GM12892 (cell line): ENCODE results near the gene PSMA7.
A peak's percentile ranks its signal among the peaks of the same experiment; 100 is the strongest.
"Not testable (repeated sequence)": the region's sequence is repeated elsewhere in the genome, so short reads cannot be mapped to it uniquely, and the experiment has no call there.

ENCODE experiments used
- DNase-seq: peaks from one replicate; pipeline ENCODE4 v3.0.0; 2011; ENCODE audit not compliant: insufficient read length
- FAIRE-seq: peaks from 2 replicates; lab custom pipeline; 2011; peaks lifted over from hg19 to GRCh38; lab: Jason Lieb, UNC
- POLR2A ChIP-seq: IDR thresholded peaks from 2 replicates; pipeline ENCODE4 v1.6.1; 2011; ENCODE audit warnings: low read depth, low read length, control low read depth
- POLR2AphosphoS5 ChIP-seq: IDR thresholded peaks from 2 replicates; pipeline ENCODE4 v1.6.1; 2011; ENCODE audit warnings: low read depth, low read length, control low read depth
- TAF1 ChIP-seq: IDR thresholded peaks from 2 replicates; pipeline ENCODE4 v1.6.1; 2011; ENCODE audit warnings: low read depth, mild to moderate bottlenecking, control low read depth, low read length, borderline replicate concordance

PSMA7 gene

GRCh38 chr20:62148908-62149314 lies 5.7 kb upstream of the PSMA7 start:
- DNase-seq (no peak), FAIRE-seq (no peak)
- no peak for TF ChIP-seq TAF1
- no peak for TF ChIP-seq POLR2A
- TF ChIP-seq POLR2AphosphoS5 = no peak

GRCh38 chr20:62148383-62148782 lies 5.2 kb upstream of the PSMA7 start:
- DNase-seq, FAIRE-seq: not testable (repeated sequence)

- TF ChIP-seq TAF1 = no peak
- FAIRE-seq = no peak
- DNase-seq = no peak
Measured at GRCh38 chr20:62147528-62147927, 4.3 kb upstream of the PSMA7 start.

GRCh38 chr20:62147125-62147524 lies 3.9 kb upstream of the PSMA7 start:
- TF ChIP-seq POLR2AphosphoS5 (no peak), TAF1 (no peak), POLR2A (no peak)
- DNase-seq = no peak
- no peak for FAIRE-seq

GRCh38 chr20:62146019-62146755 lies 3.0 kb upstream of the PSMA7 start:
- FAIRE-seq = no peak
- TF ChIP-seq POLR2A (no peak), POLR2AphosphoS5 (no peak), TAF1 (no peak)
- DNase-seq = no peak

GRCh38 chr20:62145688-62146018 lies 2.5 kb upstream of the PSMA7 start:
- FAIRE-seq (no peak), DNase-seq (no peak)
- TF ChIP-seq TAF1 (no peak), POLR2AphosphoS5 (no peak), POLR2A (no peak)

GRCh38 chr20:62143957-62144825 lies 997 bp upstream of the PSMA7 start:
- DNase-seq (peak; percentile 61), FAIRE-seq (peak; percentile 24)
- TF ChIP-seq POLR2AphosphoS5 (no peak), TAF1 (no peak), POLR2A (no peak; the same call in 1 of the 2 replicates)

- DNase-seq = no peak
- no peak for FAIRE-seq
- TF ChIP-seq POLR2AphosphoS5 (no peak), POLR2A (no peak), TAF1 (no peak)
Measured at GRCh38 chr20:62142252-62143080, 728 bp downstream of the PSMA7 start.

GRCh38 chr20:62141397-62142251 lies 1.6 kb downstream of the PSMA7 start:
- FAIRE-seq (peak; percentile 53), DNase-seq (no peak)
- TF ChIP-seq POLR2A (no peak), POLR2AphosphoS5 (no peak), TAF1 (no peak)

GRCh38 chr20:62141043-62141396 lies 2.2 kb downstream of the PSMA7 start:
- FAIRE-seq = no peak
- DNase-seq = no peak
- TF ChIP-seq TAF1 (no peak), POLR2A (no peak), POLR2AphosphoS5 (no peak)

GRCh38 chr20:62139636-62140035 lies 3.6 kb downstream of the PSMA7 start:
- FAIRE-seq = no peak
- TF ChIP-seq TAF1 (no peak), POLR2AphosphoS5 (no peak), POLR2A (no peak)
- no peak for DNase-seq
